HEK293 (cell line): Measurements from ENCODE around the gene ADRM1.

Experiments
- KLF16 ChIP-seq: fragments of 450-650 bp; formaldehyde crosslinking; IDR thresholded peaks from 2 replicates; pipeline ENCODE4 v1.5.1; 2017; ENCODE audit warnings: missing biosample characterization, missing genetic modification characterization
- OSR2 ChIP-seq: fragments of 450-650 bp; formaldehyde crosslinking; IDR thresholded peaks from 2 replicates; pipeline ENCODE4 v1.5.1; 2016; ENCODE audit warnings: missing biosample characterization, missing genetic modification characterization
- PATZ1 ChIP-seq: fragments of 450-650 bp; formaldehyde crosslinking; IDR thresholded peaks from 2 replicates; pipeline ENCODE4 v1.5.1; 2016; ENCODE audit warnings: missing biosample characterization, missing genetic modification characterization
- PRDM4 ChIP-seq: fragments of 450-650 bp; formaldehyde crosslinking; IDR thresholded peaks from 2 replicates; pipeline ENCODE4 v1.5.1; 2017; ENCODE audit warnings: missing biosample characterization, missing genetic modification characterization
- SCRT2 ChIP-seq: fragments of 450-650 bp; formaldehyde crosslinking; IDR thresholded peaks from 2 replicates; pipeline ENCODE4 v1.5.1; 2016; ENCODE audit warnings: missing biosample characterization, missing genetic modification characterization
- ZBTB17 ChIP-seq: fragments of 450-650 bp; formaldehyde crosslinking; IDR thresholded peaks from 2 replicates; pipeline ENCODE4 v1.5.1; 2016; ENCODE audit warnings: missing biosample characterization, missing genetic modification characterization
- ZBTB26 ChIP-seq: fragments of 450-650 bp; formaldehyde crosslinking; optimal IDR thresholded peaks from 2 replicates; pipeline ENCODE3; 2016; ENCODE audit warnings: missing biosample characterization, mild to moderate bottlenecking, missing genetic modification characterization
- ZFP3 ChIP-seq: fragments of 450-650 bp; formaldehyde crosslinking; IDR thresholded peaks from 2 replicates; pipeline ENCODE4 v1.5.1; 2016; ENCODE audit warnings: low read depth, missing biosample characterization, missing genetic modification characterization
- ZNF350 ChIP-seq: fragments of 450-650 bp; formaldehyde crosslinking; IDR thresholded peaks from 2 replicates; pipeline ENCODE4 v1.5.0; 2017; ENCODE audit warnings: missing biosample characterization, mild to moderate bottlenecking, missing genetic modification characterization
- ZNF701 ChIP-seq: fragments of 450-650 bp; formaldehyde crosslinking; IDR thresholded peaks from 2 replicates; pipeline ENCODE4 v1.5.1; 2016; ENCODE audit warnings: missing biosample characterization, missing genetic modification characterization
- TF ChIP-seq, protein P1 (sequence below): fragments of 450-650 bp; formaldehyde crosslinking; IDR thresholded peaks from 2 replicates; pipeline ENCODE4 v1.5.1; 2016; ENCODE audit warnings: missing biosample characterization, missing genetic modification characterization
- TF ChIP-seq, protein P2 (sequence below): fragments of 450-650 bp; formaldehyde crosslinking; IDR thresholded peaks from 2 replicates; pipeline ENCODE4 v1.5.1; 2016; ENCODE audit warnings: missing biosample characterization, missing genetic modification characterization

GRCh38 chr20:62299666-62300236 is 3.0 kb upstream of the ADRM1 start:
- TF ChIP-seq ZBTB26 (tag by site-specific recombination): no peak
- no peak for TF ChIP-seq OSR2
- TF ChIP-seq KLF16: no peak
- TF ChIP-seq, protein P1, sequence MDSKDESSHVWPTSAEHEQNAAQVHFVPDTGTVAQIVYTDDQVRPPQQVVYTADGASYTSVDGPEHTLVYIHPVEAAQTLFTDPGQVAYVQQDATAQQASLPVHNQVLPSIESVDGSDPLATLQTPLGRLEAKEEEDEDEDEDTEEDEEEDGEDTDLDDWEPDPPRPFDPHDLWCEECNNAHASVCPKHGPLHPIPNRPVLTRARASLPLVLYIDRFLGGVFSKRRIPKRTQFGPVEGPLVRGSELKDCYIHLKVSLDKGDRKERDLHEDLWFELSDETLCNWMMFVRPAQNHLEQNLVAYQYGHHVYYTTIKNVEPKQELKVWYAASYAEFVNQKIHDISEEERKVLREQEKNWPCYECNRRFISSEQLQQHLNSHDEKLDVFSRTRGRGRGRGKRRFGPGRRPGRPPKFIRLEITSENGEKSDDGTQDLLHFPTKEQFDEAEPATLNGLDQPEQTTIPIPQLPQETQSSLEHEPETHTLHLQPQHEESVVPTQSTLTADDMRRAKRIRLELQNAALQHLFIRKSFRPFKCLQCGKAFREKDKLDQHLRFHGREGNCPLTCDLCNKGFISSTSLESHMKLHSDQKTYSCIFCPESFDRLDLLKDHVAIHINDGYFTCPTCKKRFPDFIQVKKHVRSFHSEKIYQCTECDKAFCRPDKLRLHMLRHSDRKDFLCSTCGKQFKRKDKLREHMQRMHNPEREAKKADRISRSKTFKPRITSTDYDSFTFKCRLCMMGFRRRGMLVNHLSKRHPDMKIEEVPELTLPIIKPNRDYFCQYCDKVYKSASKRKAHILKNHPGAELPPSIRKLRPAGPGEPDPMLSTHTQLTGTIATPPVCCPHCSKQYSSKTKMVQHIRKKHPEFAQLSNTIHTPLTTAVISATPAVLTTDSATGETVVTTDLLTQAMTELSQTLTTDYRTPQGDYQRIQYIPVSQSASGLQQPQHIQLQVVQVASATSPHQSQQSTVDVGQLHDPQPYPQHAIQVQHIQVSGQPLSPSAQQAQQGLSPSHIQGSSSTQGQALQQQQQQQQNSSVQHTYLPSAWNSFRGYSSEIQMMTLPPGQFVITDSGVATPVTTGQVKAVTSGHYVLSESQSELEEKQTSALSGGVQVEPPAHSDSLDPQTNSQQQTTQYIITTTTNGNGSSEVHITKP: no peak
- TF ChIP-seq ZBTB17 (tag by site-specific recombination): no peak
- TF ChIP-seq, protein P2, sequence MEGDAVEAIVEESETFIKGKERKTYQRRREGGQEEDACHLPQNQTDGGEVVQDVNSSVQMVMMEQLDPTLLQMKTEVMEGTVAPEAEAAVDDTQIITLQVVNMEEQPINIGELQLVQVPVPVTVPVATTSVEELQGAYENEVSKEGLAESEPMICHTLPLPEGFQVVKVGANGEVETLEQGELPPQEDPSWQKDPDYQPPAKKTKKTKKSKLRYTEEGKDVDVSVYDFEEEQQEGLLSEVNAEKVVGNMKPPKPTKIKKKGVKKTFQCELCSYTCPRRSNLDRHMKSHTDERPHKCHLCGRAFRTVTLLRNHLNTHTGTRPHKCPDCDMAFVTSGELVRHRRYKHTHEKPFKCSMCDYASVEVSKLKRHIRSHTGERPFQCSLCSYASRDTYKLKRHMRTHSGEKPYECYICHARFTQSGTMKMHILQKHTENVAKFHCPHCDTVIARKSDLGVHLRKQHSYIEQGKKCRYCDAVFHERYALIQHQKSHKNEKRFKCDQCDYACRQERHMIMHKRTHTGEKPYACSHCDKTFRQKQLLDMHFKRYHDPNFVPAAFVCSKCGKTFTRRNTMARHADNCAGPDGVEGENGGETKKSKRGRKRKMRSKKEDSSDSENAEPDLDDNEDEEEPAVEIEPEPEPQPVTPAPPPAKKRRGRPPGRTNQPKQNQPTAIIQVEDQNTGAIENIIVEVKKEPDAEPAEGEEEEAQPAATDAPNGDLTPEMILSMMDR: no peak
- TF ChIP-seq ZNF701 (tag by site-specific recombination): no peak
- TF ChIP-seq ZNF350 (tag by site-specific recombination): no peak
- TF ChIP-seq SCRT2: no peak
- TF ChIP-seq ZFP3: no peak
- TF ChIP-seq PRDM4 (tag by site-specific recombination): no peak
- no peak for TF ChIP-seq PATZ1 (tag by site-specific recombination)
